ENCODE measurements around the gene CDCA4.

The CDCA4 gene

GRCh38 chr14:105020815-105021655, at the start of gene CDCA4:
Gene CDCA4, minus strand, starts transcription at chr14:105021083. Its CDS starts 9,154 bp downstream, at chr14:105011929.
- peak; percentile 19; the same call in 1 of the 2 replicates for TF ChIP-seq CTCF (conservative IDR thresholded peaks at IDR 0.05)
- H3K27ac ChIP-seq = peak within 1 kb of the TSS; percentile 92

DNA sequence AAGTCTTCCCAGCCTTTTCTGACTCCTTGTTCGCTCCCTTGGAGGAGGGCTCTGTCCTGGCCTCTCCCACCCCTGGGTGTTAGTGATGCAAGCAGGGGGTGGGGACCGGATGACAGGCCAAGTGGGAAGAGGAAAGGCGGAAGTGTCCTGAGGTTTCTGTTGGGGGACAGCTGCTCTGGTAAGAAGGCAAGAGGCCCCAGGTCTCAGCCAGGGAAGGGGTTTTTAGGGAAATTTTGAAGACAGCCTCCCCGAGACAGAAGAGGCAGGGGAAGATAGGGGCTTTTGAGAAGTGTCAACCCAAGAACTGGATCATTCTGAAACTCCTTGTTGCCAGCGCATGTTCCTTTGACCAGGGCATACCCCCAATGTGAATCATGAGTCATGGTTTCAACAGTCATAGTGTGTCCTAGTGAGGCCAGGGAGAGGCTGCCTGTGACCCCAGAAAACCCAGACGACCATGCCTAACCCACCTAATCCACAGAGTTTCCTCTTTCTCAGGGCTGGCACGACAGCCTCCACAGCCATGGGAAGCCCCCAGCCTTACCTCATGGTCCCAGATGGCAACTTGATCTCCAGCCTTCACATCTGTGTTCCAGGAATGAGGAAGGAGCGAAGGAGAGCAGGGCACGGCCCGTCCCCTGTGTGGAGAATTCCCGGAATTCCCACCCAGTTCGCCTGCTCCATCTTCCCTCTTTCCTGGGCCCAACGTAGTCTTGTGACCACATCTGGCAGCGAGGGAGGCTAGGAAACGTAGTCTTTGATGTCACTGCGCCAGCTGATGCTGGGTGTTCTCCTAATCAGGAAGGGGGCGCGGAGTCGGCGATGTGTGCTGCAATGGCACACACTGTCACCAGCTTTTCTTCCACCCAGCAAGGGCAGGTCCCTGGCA, 49.2 kb upstream of the CDCA4 start:
- no peak overlapping the region for H3K27ac ChIP-seq
- TF ChIP-seq CTCF (conservative IDR thresholded peaks at IDR 0.05) = no peak

- H3K27ac ChIP-seq = no peak overlapping the region
- TF ChIP-seq CTCF (conservative IDR thresholded peaks at IDR 0.05) = no peak
These were observed 48.6 kb upstream of the CDCA4 start for GRCh38 chr14:105069522-105069870.

DNA sequence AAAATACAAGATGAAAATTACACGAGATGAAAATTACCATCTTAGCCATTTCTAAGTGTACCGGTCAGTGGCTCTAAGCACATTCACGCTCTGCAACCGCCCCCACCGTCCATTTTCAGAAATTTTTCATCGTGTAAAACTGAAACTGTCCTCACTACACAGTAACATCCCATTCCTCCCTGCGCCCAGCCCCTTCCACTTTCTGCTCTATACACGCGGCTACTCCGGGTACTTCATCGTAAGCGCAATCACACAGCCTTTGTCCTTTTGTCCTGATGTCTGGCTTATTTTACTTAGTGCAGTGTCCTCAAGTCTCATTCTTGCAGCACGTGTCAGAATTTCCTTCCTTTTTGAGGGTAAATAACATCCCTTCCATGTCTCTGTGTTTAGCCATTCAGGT, 47.9 kb upstream of the CDCA4 start:
- TF ChIP-seq CTCF (conservative IDR thresholded peaks at IDR 0.05) = no peak
- H3K27ac ChIP-seq = no peak overlapping the region

- no peak for TF ChIP-seq CTCF (conservative IDR thresholded peaks at IDR 0.05)
- H3K27ac ChIP-seq = no peak overlapping the region
These were observed 47.1 kb upstream of the CDCA4 start for GRCh38 chr14:105067969-105068301.

- no peak overlapping the region for H3K27ac ChIP-seq
These were observed 46.5 kb upstream of the CDCA4 start for GRCh38 chr14:105067140-105067968.

More at GRCh38 chr14:105067140-105067968, 46.5 kb upstream of the CDCA4 start:
- no peak for TF ChIP-seq CTCF (conservative IDR thresholded peaks at IDR 0.05)

Data from VCaP (cell line).